Measurements from ENCODE around the gene USP5. TPM values are rescaled to one million over a fixed set of nuclear protein-coding genes. Genes with fewer than 3 reads are reported as not detected.
"Not testable (repeated sequence)": the region's sequence is repeated elsewhere in the genome, so short reads cannot be mapped to it uniquely, and the experiment has no call there.

Gene USP5
- polyA plus RNA-seq, 1 of the 3 experiments (the other 2 are of a cell fraction), result 97.2 TPM

- Histone ChIP-seq H3K9me2 (no peaks in the 10 kb centered on the region), H3K4me3 (ENCODE audit: low read depth in 2 of 2, low read length in 1 of 2) (peak overlapping the region; percentile 72 to 98), H3F3A (replicated peaks; ENCODE audit: insufficient read depth) (peaks cover 4% of the 10 kb centered on the region), H3K79me2 (ENCODE audit: insufficient read depth) (no peaks in the 10 kb centered on the region), H3K36me3 (replicated peaks in 1 of 2; ENCODE audit: control insufficient read depth in 1 of 2, insufficient read depth in 2 of 2, low read length in 1 of 2) (peaks cover 0 to 5% of the 10 kb centered on the region in 2 experiments), H3K9me3 (no peaks in the 10 kb centered on the region), H3K4me2 (peak overlapping the region; percentile 99), H3K4me1 (ENCODE audit: control insufficient read depth in 1 of 2, insufficient read depth in 2 of 2, low read depth in 1 of 2, low read length in 1 of 2) (peaks cover 9 to 10% of the 10 kb centered on the region in 2 experiments; a peak in 2 of 4 replicates), H3K9ac (peak overlapping the region; percentile 97), H4K20me1 (ENCODE audit: insufficient read depth) (no peaks in the 10 kb centered on the region), H3K27me3 (ENCODE audit: insufficient read depth) (no peaks in the 10 kb centered on the region), H3K27ac (ENCODE audit: low read depth in 2 of 2, low read length in 1 of 2) (peak overlapping the region in 1 of 2 experiments; percentile 78; a peak in 2 of 4 replicates), H2AFZ (ENCODE audit: low read depth) (peak overlapping the region; percentile 99; the same call in 1 of the 2 replicates)
- CTCF ChIA-PET, result interaction anchor here (0.6 to 2.9 kb wide), 6 partner anchors 14 to 444 kb away, joined by 3 to 19 read pairs (median 6); partner anchors contain the start of gene SPSB2
- POLR2A ChIA-PET, result interaction anchor here (0.9 to 2.2 kb wide), 6 partner anchors 9 to 38 kb away, joined by 4 to 6 read pairs (median 5); partner anchors contain the start of genes C12orf57, ENO2, RNU7-1 and SPSB2
- TF ChIP-seq MAX (IDR thresholded peaks at IDR 0.05; ENCODE audit: low read depth) (no peak), TEAD4 (IDR thresholded peaks at IDR 0.05; ENCODE audit: borderline replicate concordance, insufficient read depth) (no peak), SIN3A (IDR thresholded peaks at IDR 0.05; ENCODE audit: borderline replicate concordance, low read depth, low read length) (no peak), CTCF (IDR thresholded peaks at IDR 0.05) (no peak), RFX5 (IDR thresholded peaks at IDR 0.05; ENCODE audit: low read length) (no peak), FOXM1 (IDR thresholded peaks at IDR 0.05; ENCODE audit: low read depth) (no peak), USF1 (IDR thresholded peaks at IDR 0.05; ENCODE audit: borderline replicate concordance, low read depth) (no peak), ELF1 (IDR thresholded peaks at IDR 0.05) (no peak)
- WGBS (ENCODE audit: low lambda C conversion rate), result 67% methylated on average over 5 of the region's 5 CpGs
- no peak for DNase-seq
These were observed 53.6 kb downstream of the USP5 start for GRCh38 chr12:6905414-6906040.

- ChIA-PET POLR2A (interaction anchor here (1.6 kb wide), 1 partner anchor 17 kb away, joined by 5 read pairs; no protein-coding TSS in a partner anchor), CTCF (interaction anchor here (0.6 to 3.3 kb wide), 9 partner anchors 9 to 215 kb away, joined by 3 to 17 read pairs (median 4); partner anchors contain the start of genes C12orf57, RNU7-1 and SPSB2)
- not testable (repeated sequence) for H3F3A ChIP-seq (replicated peaks; ENCODE audit: insufficient read depth); H3K27ac ChIP-seq (ENCODE audit: low read depth in 2 of 2, low read length in 1 of 2); H3K4me2 ChIP-seq; H3K4me3 ChIP-seq (ENCODE audit: low read depth in 2 of 2, low read length in 1 of 2); DNase-seq; H2AFZ ChIP-seq (ENCODE audit: low read depth); H3K9me2 ChIP-seq; H3K79me2 ChIP-seq (ENCODE audit: insufficient read depth); H3K4me1 ChIP-seq (ENCODE audit: control insufficient read depth in 1 of 2, insufficient read depth in 2 of 2, low read depth in 1 of 2, low read length in 1 of 2); H3K27me3 ChIP-seq (ENCODE audit: insufficient read depth); H3K9me3 ChIP-seq; H3K9ac ChIP-seq; H3K36me3 ChIP-seq (replicated peaks in 1 of 2; ENCODE audit: control insufficient read depth in 1 of 2, insufficient read depth in 2 of 2, low read length in 1 of 2); H4K20me1 ChIP-seq (ENCODE audit: insufficient read depth)
- 95% methylated on average over 9 of the region's 11 CpGs for WGBS (ENCODE audit: low lambda C conversion rate)
These were observed 56.2 kb downstream of the USP5 start for GRCh38 chr12:6908141-6908540.
